ENCODE measurements around the gene CAMKV. TPM values are rescaled to one million over a fixed set of nuclear protein-coding genes. Genes with fewer than 3 reads are reported as not detected.

CAMKV gene
- total and polyA plus RNA-seq, 2 of the 8 experiments (the other 6 are each of a cell fraction or from before 2014, with no cell fraction given): 56.3 to 66.4 TPM

DNA sequence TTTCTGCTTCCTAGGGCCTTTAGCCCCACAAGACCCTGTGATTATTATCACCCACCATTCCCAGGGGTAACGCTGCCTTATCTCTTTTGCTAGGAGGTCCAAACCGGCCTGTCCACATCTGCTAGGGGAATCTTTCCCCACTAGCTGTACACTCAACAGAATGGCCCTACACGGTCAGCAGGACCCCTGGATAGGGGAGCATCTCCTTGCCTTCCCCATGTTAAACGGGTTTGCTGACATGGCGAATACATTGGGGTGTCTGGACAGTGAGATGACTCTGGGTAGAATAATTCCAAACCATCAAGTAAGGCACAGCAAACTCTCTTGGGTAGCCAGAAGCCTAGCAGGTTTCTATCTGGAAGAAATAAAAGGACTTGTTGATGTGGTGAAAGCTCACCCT lies 14.0 kb downstream of the CAMKV start (continued):
- TF ChIP-seq SRF (IDR thresholded peaks at IDR 0.05; ENCODE audit: low read depth, low read length) (no peak), SP1 (IDR thresholded peaks at IDR 0.05; ENCODE audit: low read depth, low read length) (no peak), TAF1 (IDR thresholded peaks at IDR 0.05; ENCODE audit: low read depth, low read length) (no peak), JUND (IDR thresholded peaks at IDR 0.05; ENCODE audit: low read length) (no peak), BACH1 (IDR thresholded peaks at IDR 0.05; ENCODE audit: low read length) (no peak)
